Colon (tissue), 2 donors: ENCODE data around the gene LDB2.

ENCODE experiments used
- FAIRE-seq: peaks from 2 replicates; lab custom pipeline; 2012; peaks lifted over from hg19 to GRCh38; lab: Jason Lieb, UNC
- donor health status: control.
- donor health status: control.

Gene LDB2

GRCh38 chr4:16721613-16722291 lies 176.7 kb downstream of the LDB2 start:
- no peak for FAIRE-seq

- FAIRE-seq, result no peak
Measured at GRCh38 chr4:16720761-16721160, 177.7 kb downstream of the LDB2 start.

DNA sequence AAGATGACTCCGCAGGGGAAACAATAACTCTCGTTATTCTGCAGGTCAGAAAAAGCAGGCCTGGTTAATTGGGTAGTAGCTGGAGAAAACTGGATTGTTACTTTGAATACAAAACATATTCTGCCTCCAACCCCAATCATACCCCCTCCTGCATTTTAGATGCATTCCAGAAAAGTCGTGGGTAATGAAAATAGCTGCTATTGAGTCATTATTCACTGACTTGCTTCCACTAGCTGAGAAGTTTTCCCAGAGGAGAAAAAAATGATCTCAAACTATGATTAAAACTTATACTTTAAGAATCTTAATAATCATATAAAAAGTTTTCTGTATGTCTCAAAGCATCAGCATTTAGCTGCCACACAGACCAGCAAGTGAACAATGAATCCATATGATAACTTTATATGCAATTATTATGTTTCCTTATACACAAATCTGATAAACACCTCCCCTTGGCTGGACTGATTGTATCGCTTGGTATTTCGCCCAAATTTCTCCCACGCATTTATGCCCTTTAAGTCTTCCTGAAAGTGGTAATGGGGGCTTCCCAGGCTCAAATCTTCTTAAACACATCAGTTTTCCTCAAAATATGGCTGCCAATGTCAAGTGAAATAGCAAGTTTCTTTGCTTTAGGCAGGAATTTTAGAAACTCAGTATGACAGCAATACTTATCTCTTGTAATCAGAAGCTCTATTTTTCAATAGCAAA lies 181.0 kb downstream of the LDB2 start:
- FAIRE-seq, result no peak

- FAIRE-seq, result no peak
Measured at GRCh38 chr4:16715482-16715881, 183.0 kb downstream of the LDB2 start.

DNA sequence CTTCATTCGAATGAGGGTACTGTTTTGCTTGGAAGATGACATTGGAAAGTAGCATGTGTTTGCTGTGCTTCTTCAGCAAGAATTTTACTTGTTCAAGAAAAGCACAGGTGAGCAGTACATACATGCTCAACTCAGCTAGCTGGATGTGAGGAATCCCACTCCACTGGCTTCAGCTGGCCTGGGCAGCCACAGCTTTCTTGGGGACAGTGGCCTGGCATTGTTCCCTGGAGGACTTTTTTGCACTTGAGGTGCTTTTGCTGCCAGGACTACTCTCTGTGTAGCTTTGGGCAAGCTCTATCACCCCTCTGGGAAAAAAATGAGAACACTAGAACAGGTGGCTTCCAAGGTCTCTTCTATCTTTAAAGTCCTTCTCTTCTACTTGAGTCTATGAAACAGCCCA lies 184.3 kb downstream of the LDB2 start:
- no peak for FAIRE-seq

- no peak for FAIRE-seq
Measured at GRCh38 chr4:16713696-16714095, 184.7 kb downstream of the LDB2 start.

DNA sequence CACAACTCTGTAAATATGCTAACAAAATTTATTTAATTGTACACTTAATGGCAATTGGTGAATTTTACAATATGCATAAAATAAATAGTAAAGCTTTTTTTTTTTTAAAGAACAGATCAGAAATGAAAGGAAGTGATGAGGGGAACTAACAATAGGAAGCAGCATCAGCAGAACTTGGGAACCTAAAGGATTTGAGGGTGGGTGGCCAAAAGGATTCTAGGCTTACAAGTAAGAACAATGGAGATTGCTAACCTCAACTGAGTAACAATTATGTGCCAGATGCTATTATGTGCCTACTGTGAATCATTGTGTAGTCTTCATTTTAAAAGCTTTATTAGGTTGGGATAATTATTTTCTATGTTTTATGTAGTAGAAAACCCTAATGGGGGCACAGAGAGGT lies 185.2 kb downstream of the LDB2 start:
- no peak for FAIRE-seq

- no peak for FAIRE-seq
Measured at GRCh38 chr4:16710198-16710597, 188.2 kb downstream of the LDB2 start.

GRCh38 chr4:16707874-16708273 lies 190.6 kb downstream of the LDB2 start:
- no peak for FAIRE-seq

DNA sequence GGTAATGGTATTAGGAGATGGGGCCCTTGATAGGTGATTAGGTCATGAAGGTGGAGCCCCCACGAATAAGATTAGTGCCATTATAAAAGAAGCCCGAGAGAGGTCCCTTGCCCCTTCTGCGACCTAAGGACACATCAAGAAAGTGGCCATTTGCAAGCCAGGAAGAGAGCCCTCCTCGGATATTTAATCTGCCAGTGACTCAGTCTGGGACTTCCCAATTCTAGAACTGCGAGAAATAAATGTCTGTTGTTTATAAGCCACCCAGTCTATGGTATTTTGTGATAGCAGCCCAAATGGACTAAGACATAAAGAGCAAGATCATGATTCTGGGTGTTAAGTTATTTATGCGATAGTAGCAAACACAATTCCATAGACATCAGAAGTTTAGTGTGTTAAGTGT lies 192.2 kb downstream of the LDB2 start:
- no peak for FAIRE-seq

- FAIRE-seq, result no peak
Measured at GRCh38 chr4:16705341-16705740, 193.1 kb downstream of the LDB2 start.

DNA sequence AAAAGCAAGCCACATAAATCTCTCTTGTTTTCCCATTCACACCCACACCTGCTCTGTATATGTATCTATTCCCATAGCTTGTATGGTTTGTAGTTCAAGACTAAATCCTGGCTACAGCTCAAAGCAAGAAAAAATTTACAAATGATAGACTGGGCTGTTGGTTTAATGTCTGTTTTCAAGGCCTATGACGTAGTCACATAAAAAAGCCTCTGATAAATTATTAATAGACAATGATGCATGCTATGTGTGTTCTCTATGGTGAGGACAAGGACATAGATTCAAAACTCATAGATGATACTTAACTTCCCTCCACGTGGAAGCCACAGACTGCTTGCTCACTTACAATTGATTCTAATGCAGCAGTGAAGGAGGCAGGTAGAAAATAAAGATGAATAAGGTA lies 194.0 kb downstream of the LDB2 start:
- FAIRE-seq, result no peak

- no peak for FAIRE-seq
Measured at GRCh38 chr4:16695896-16696295, 202.5 kb downstream of the LDB2 start.

- no peak for FAIRE-seq
Measured at GRCh38 chr4:16694884-16695276, 203.6 kb downstream of the LDB2 start.

GRCh38 chr4:16694173-16694883 lies 204.1 kb downstream of the LDB2 start:
- no peak for FAIRE-seq

DNA sequence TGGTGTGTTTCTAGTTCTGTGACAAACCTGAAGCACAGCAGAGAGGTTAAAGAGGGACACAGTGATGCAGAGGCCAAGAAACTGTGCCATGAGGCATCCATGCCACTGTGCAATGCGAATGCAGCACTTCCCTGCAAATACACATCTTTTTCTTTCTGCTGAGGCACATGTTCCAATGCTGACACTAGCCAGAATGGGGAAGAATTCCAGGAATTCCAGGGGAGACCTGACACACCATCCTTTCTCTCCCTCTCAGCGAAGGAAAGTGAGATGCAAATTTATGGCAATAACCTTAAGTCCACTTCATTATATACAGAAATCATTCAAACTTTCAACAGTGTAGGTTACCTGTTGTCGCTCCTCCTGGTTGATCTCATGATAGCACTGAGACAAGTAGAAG lies 204.8 kb downstream of the LDB2 start:
- no peak for FAIRE-seq

DNA sequence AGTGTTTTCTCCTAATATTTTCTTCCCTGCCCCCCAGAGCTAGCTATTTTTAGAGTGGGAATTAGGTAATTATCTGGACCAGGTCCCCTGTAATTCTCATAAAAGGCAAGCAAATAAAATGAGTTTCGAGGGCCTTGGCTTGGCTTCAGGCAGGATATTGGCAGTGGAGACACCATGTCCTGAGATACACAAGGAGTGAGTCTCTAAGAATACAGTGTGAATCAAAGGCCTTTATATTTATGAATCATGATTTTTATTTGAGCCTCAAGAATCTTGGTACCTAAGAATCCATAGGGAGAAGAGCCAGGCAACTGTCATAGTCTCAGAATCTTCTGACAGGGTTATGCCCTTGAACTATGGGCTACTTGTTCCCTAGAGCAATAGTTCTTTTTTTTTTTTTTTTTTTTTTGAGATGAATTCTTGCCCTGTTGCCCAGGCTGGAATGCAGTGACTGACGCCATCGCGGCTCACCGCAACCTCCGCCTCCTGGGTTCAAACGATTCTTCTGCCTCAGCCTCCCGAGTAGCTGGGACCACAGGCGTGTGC lies 205.4 kb downstream of the LDB2 start:
- FAIRE-seq, result no peak

DNA sequence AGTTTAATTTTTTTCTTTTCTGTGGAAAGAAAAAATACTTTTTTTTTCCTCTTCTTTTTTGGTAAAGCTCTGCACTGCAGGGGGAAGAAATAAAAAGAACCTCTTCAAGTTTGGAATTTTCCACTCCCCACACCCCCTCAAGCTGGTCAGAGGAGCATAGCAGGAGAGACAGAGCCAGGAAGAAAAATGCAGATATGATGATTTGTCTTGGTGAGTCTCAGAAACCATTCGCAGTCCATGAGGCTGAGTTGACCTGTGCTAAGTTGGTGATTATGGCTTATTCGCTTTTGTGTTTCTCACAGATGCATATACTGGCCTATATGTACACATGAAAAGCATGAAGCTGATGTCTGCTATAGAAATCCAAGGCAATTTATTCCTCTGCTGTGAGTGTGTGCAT lies 205.9 kb downstream of the LDB2 start:
- FAIRE-seq, result no peak

DNA sequence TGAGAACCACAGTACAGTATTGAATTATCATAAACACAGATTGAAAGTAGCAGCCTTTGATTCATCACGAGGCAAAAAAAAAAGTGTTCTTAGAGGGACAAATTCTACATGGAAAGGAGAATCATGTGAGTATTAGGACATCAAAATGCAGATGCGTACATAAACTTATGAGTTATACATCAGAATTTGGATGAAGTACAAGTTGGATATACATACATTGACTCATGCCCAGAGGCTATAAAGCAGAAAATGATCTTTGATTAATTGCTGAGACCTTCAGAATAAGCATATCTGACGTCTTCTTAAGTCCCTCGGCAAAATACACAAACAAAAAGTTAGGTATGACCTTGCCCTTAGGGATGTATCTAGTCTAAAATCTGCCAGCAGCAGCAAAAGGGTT lies 206.4 kb downstream of the LDB2 start:
- no peak for FAIRE-seq

- FAIRE-seq, result no peak
Measured at GRCh38 chr4:16691450-16691849, 207.0 kb downstream of the LDB2 start.

DNA sequence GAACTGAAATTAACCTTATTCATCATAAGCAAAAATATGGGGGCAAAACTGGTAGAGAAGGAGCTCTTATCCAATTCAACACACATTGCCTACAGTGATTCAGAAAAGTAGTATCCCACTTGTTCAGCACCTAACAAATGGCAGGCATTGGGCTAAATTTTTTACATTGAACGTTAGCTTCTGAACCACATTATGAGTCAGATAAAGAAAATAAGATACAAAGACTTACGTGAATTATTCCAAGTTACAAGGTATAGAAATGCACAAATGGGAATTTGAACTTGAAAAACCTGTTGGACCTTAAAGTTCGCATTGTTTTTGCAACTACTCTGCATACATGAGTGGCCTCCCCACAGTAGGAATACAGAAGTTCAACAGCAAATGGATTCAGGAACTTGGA lies 210.6 kb downstream of the LDB2 start:
- no peak for FAIRE-seq

DNA sequence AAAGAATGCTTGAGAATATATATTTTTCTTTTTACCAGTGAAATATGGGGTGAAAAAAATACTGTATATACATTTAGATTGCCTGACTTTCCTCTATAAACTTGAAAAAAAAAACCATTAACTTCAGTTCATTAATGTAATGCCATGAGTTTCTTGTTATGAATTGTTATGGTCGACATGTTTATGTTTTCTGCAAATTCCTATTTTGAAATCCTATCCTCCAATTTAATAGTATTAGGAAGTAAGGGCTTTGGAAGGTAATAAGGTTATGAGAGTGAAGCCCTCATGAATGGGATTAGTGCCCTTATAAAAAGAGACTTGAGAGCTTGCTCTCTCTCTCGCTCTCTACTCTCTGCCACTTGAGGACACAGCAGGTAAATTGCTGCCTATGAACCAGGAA lies 211.4 kb downstream of the LDB2 start:
- no peak for FAIRE-seq

GRCh38 chr4:16686195-16686594 lies 212.2 kb downstream of the LDB2 start:
- no peak for FAIRE-seq
